K562 (cell line): ENCODE measurements around the gene CATSPER4. TPM values are rescaled to one million over a fixed set of nuclear protein-coding genes. Genes with fewer than 3 reads are reported as not detected.
A peak's percentile ranks its signal among the peaks of the same experiment; 100 is the strongest.

ENCODE experiments used
- CREM ChIP-seq: IDR thresholded peaks from 2 replicates; pipeline ENCODE4 v1.6.1; 2014; ENCODE audit warnings: antibody characterized with exemption, low read depth
- DACH1 ChIP-seq: fragments of 450-650 bp; IDR thresholded peaks from 2 replicates; pipeline ENCODE4 v1.6.1; 2018; ENCODE audit not compliant: partially characterized antibody
- GABPB1 ChIP-seq: sonication (generic); formaldehyde crosslinking; IDR thresholded peaks from 2 replicates; pipeline ENCODE4 v1.8.0; 2022; ENCODE audit warnings: mild to moderate bottlenecking, missing genetic modification reagents
- HNRNPLL ChIP-seq: fragments of 200-400 bp; formaldehyde crosslinking; IDR thresholded peaks from 2 replicates; pipeline ENCODE4 v1.6.1; 2017; ENCODE audit warnings: low read length, low read depth, mild to moderate bottlenecking; ENCODE audit not compliant: poor library complexity, severe bottlenecking
- KAT7 ChIP-seq: sonication (generic); formaldehyde crosslinking; IDR thresholded peaks from 2 replicates; pipeline ENCODE4 v1.8.0; 2022; ENCODE audit warnings: missing genetic modification reagents, mild to moderate bottlenecking, borderline replicate concordance
- MAX ChIP-seq: sonication (generic); formaldehyde crosslinking; IDR thresholded peaks from 2 replicates; pipeline ENCODE4 v1.9.0; 2022; ENCODE audit warnings: mild to moderate bottlenecking, missing genetic modification reagents
- MTA1 ChIP-seq: fragments of 450-650 bp; IDR thresholded peaks from 2 replicates; pipeline ENCODE4 v1.6.1; 2017; ENCODE audit warnings: borderline replicate concordance
- NFATC3 ChIP-seq: fragments of 450-650 bp; IDR thresholded peaks from 2 replicates; pipeline ENCODE4 v1.6.1; 2017; ENCODE audit warnings: mild to moderate bottlenecking
- NFRKB ChIP-seq: fragments of 450-650 bp; IDR thresholded peaks from 2 replicates; pipeline ENCODE4 v1.6.1; 2016; ENCODE audit warnings: low read depth
- NR2C2 ChIP-seq, 2 experiments: fragments of 200-800 bp in 1 of 2; sonication (Bioruptor generic) in 1 of 2; sonication (generic) in 1 of 2; formaldehyde crosslinking in 1 of 2; IDR thresholded peaks; 2 replicates each; pipeline versions ENCODE4 v1.6.1 to v1.8.0; 2016 to 2022; ENCODE audit warnings: mild to moderate bottlenecking in 1 of 2, missing compliant biosample characterization in 1 of 2, missing genetic modification characterization in 1 of 2, missing genetic modification reagents in 1 of 2
- POU5F1 ChIP-seq: fragments of 150-350 bp; IDR thresholded peaks from 2 replicates; pipeline ENCODE4 v1.6.1; 2014; ENCODE audit warnings: borderline replicate concordance, low read length, low read depth, mild to moderate bottlenecking; ENCODE audit not compliant: partially characterized antibody
- RAD21 ChIP-seq, 2 experiments: fragments of 250-450 bp in 1 of 2; fragments of 450-650 bp in 1 of 2; sonication (Bioruptor Pico) in 1 of 2; formaldehyde crosslinking in 1 of 2; IDR thresholded peaks in 1 of 2; conservative IDR thresholded peaks in 1 of 2; 2 replicates each; pipeline versions ENCODE4 v1.4.0 to v1.8.0; 2020 to 2022; ENCODE audit warnings: mild to moderate bottlenecking in 2 of 2, moderate library complexity in 1 of 2
- SIN3A ChIP-seq, 2 experiments: fragments of 150-350 bp in 1 of 2; IDR thresholded peaks; 2 replicates each; pipeline ENCODE4 v1.6.1; 2011 to 2016; ENCODE audit warnings: borderline replicate concordance in 2 of 2, low read depth in 2 of 2, low read length in 2 of 2, mild to moderate bottlenecking in 2 of 2, moderate library complexity in 2 of 2; ENCODE audit not compliant: control insufficient read depth in 1 of 2
- SMAD1 ChIP-seq: fragments of 150-350 bp; IDR thresholded peaks from 2 replicates; pipeline ENCODE4 v1.6.1; 2014; ENCODE audit warnings: low read length, low read depth; ENCODE audit not compliant: partially characterized antibody
- STAT5B ChIP-seq: fragments of 250-450 bp; sonication (Bioruptor Pico); IDR thresholded peaks from 2 replicates; pipeline ENCODE4 v1.8.0; 2021; ENCODE audit warnings: mild to moderate bottlenecking, inconsistent platforms
- ZBTB8A ChIP-seq: fragments of 450-650 bp; IDR thresholded peaks from 2 replicates; pipeline ENCODE4 v1.6.1; 2018; ENCODE audit warnings: mild to moderate bottlenecking, moderate library complexity; ENCODE audit not compliant: partially characterized antibody
- ZNF324 ChIP-seq: fragments of 250-450 bp; sonication (Bioruptor Pico); IDR thresholded peaks from 2 replicates; pipeline ENCODE4 v1.4.0; 2020; ENCODE audit warnings: mild to moderate bottlenecking
- ZNF395 ChIP-seq: fragments of 200-800 bp; sonication (Bioruptor generic); IDR thresholded peaks from 2 replicates; pipeline ENCODE4 v1.6.1; 2017; ENCODE audit warnings: missing genetic modification characterization, missing compliant biosample characterization
- ZNF589 ChIP-seq: fragments of 200-800 bp; sonication (Bioruptor generic); IDR thresholded peaks from 2 replicates; pipeline ENCODE4 v1.6.1; 2016; ENCODE audit warnings: low read depth, missing genetic modification characterization, missing compliant biosample characterization
- ZNF766 ChIP-seq: fragments of 200-800 bp; sonication (Bioruptor generic); conservative IDR thresholded peaks from 2 replicates; pipeline ENCODE4 v1.6.1; 2016; ENCODE audit warnings: missing genetic modification characterization, missing compliant biosample characterization
- ZNF778 ChIP-seq: fragments of 450-650 bp; formaldehyde crosslinking; IDR thresholded peaks from 2 replicates; pipeline ENCODE4 v1.4.0; 2020; ENCODE audit warnings: mild to moderate bottlenecking, moderate library complexity
- polyA plus RNA-seq, 8 experiments: library from polyadenylated mRNA; depleted of rRNA in 4 of 8; stranded (reverse) in 5 of 8; unstranded in 3 of 8; fragments of >200 nt; fragmentation: Nextera tagmentation in 2 of 8; fragmentation: Illumina TruSeq in 1 of 8; extraction: Ambion mirVana in 2 of 8; extraction: Trizol in 1 of 8; gene quantifications; 2 replicates each; pipeline versions ENCODE4 v1.2.1 to v1.2.3, GENCODE V29; 2011 to 2014; ENCODE audit warnings: inconsistent platforms in 1 of 8, missing spikeins in 1 of 8
- total RNA-seq, 7 experiments: library from RNA; depleted of rRNA in 6 of 7; stranded (reverse); fragments of >200 nt in 6 of 7; fragmentation: Illumina TruSeq in 2 of 7; extraction: Trizol in 2 of 7; gene quantifications; 2 replicates each; pipeline versions ENCODE4 v1.2.1 to v1.2.3, GENCODE V29; 2011 to 2021; ENCODE audit warnings: low replicate concordance in 1 of 7
- TF ChIP-seq, protein P1 (sequence below): IDR thresholded peaks from 3 replicates; pipeline ENCODE4 v1.6.1; 2011; ENCODE audit warnings: borderline replicate concordance, mild to moderate bottlenecking, moderate library complexity; ENCODE audit not compliant: insufficient read length; ENCODE audit errors: extremely low read depth

CATSPER4 gene
- total and polyA plus RNA-seq, 9 of the 15 experiments (the other 6 are each of a cell fraction or from before 2014, with no cell fraction given): 0.04 to 0.13 TPM; not detected in 7

DNA sequence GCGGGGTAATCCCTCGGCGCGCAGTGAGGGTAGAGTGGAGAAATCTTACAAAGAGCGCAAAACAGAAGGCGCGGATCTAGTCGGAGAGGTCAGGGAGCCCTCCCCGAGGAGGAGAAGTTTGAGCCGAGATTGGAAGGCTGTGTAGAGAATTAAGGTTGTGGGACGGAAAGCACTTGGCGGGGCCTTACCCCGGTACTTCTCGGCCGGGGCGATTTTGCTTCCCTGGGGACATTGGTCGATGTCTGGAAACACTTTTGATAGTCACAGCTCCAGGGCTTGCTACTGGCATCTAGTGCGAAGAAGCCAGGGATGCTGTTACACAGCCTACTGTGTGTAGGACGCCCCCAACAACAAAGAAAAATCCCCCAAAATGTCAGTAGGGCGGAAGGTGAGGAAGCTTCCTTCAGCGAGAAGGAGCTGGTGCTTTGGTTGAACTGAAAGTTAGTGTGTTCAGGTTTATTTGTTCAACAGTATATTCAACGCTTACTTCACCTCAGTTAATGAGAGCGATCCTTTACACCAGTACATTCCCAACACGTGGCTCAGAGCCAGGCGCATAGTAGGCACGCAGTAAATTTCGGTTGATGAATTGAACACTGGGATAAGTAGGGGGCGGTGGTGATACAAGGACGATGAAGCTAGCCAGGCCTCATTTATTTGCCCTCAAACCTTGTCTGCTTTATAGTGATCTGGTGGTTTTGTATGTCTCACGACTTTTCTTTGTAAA lies 44.4 kb downstream of the CATSPER4 start (continued):
- 0 out of 2 replicates have a peak, but pooled peaks have one; percentile 1 for TF ChIP-seq ZNF395
- no peak for TF ChIP-seq ZNF324 (CRISPR knock-in tag)
- TF ChIP-seq STAT5B (CRISPR knock-in tag): no peak
- TF ChIP-seq MTA1: peak; percentile 22; the same call in 1 of the 2 replicates
- TF ChIP-seq RAD21 (CRISPR knock-in tag; conservative IDR thresholded peaks at IDR 0.05 in 1 of 2, IDR thresholded peaks at IDR 0.05 in 1 of 2): peak in 1 of 2 experiments; percentile 18; a peak in 1 of 4 replicates
- TF ChIP-seq DACH1: no peak
- TF ChIP-seq NFATC3: 0 out of 2 replicates have a peak, but pooled peaks have one; percentile 30
- TF ChIP-seq GABPB1 (CRISPR knock-in tag): 0 out of 2 replicates have a peak, but pooled peaks have one; percentile 63
- no peak for TF ChIP-seq POU5F1
- TF ChIP-seq HNRNPLL: no peak
- TF ChIP-seq CREM: peak; percentile 69
- TF ChIP-seq ZBTB8A: no peak
- 0 out of 2 replicates have a peak, but pooled peaks have one; percentile 27 for TF ChIP-seq NR2C2 (CRISPR knock-in tag; IDR thresholded peaks at IDR 0.05)
- TF ChIP-seq NR2C2 (tag; IDR thresholded peaks at IDR 0.05): no peak
- TF ChIP-seq KAT7 (CRISPR knock-in tag): peak; percentile 76
- no peak for TF ChIP-seq ZNF589
- no peak for TF ChIP-seq ZNF778 (CRISPR knock-in tag)
- peak; percentile 55 for TF ChIP-seq SMAD1
- peak in 1 of 2 experiments; percentile 70; a peak in 1 of 4 replicates for TF ChIP-seq SIN3A (IDR thresholded peaks at IDR 0.05; ENCODE audit: borderline replicate concordance in 2 of 2, control insufficient read depth in 1 of 2, low read depth in 2 of 2, low read length in 2 of 2)
- TF ChIP-seq, protein P1, sequence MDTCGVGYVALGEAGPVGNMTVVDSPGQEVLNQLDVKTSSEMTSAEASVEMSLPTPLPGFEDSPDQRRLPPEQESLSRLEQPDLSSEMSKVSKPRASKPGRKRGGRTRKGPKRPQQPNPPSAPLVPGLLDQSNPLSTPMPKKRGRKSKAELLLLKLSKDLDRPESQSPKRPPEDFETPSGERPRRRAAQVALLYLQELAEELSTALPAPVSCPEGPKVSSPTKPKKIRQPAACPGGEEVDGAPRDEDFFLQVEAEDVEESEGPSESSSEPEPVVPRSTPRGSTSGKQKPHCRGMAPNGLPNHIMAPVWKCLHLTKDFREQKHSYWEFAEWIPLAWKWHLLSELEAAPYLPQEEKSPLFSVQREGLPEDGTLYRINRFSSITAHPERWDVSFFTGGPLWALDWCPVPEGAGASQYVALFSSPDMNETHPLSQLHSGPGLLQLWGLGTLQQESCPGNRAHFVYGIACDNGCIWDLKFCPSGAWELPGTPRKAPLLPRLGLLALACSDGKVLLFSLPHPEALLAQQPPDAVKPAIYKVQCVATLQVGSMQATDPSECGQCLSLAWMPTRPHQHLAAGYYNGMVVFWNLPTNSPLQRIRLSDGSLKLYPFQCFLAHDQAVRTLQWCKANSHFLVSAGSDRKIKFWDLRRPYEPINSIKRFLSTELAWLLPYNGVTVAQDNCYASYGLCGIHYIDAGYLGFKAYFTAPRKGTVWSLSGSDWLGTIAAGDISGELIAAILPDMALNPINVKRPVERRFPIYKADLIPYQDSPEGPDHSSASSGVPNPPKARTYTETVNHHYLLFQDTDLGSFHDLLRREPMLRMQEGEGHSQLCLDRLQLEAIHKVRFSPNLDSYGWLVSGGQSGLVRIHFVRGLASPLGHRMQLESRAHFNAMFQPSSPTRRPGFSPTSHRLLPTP: no peak
- peak; percentile 77; the same call in 1 of the 2 replicates for TF ChIP-seq ZNF766 (CRISPR knock-in tag)
- 0 out of 2 replicates have a peak, but pooled peaks have one; percentile 15 for TF ChIP-seq MAX
- 0 out of 2 replicates have a peak, but pooled peaks have one; percentile 3 for TF ChIP-seq NFRKB
